ENCODE measurements around the gene RPP14.
"Not testable (repeated sequence)": the region's sequence is repeated elsewhere in the genome, so short reads cannot be mapped to it uniquely, and the experiment has no call there.

Gene RPP14

GRCh38 chr3:58305882-58306711 lies at the start of gene RPP14, which contains the start of gene HTD2:
Gene RPP14, plus strand, starts transcription at chr3:58306245. Its CDS starts 4,085 bp downstream, at chr3:58310330.
Gene HTD2, plus strand, starts transcription at chr3:58306520. Its CDS starts 11,094 bp downstream, at chr3:58317614.
- peak; percentile 78 for DNase-seq

- DNase-seq: no peak
Observed at GRCh38 chr3:58256511-58256910, 49.5 kb upstream of the RPP14 start.

- no peak for DNase-seq
Observed at GRCh38 chr3:58258392-58259055, 47.5 kb upstream of the RPP14 start.

- no peak for DNase-seq
Observed at GRCh38 chr3:58260261-58260731, 45.7 kb upstream of the RPP14 start.

GRCh38 chr3:58260733-58261132 lies 45.3 kb upstream of the RPP14 start:
- DNase-seq: no peak

- no peak for DNase-seq
Observed at GRCh38 chr3:58261954-58262666, 43.9 kb upstream of the RPP14 start.

GRCh38 chr3:58266577-58266976 lies 39.5 kb upstream of the RPP14 start:
- no peak for DNase-seq

- not testable (repeated sequence) for DNase-seq
Observed at GRCh38 chr3:58267543-58267942, 38.5 kb upstream of the RPP14 start.

GRCh38 chr3:58269356-58269755 lies 36.7 kb upstream of the RPP14 start:
- no peak for DNase-seq

GRCh38 chr3:58270485-58270884 lies 35.6 kb upstream of the RPP14 start:
- no peak for DNase-seq

- DNase-seq: no peak
Observed at GRCh38 chr3:58271901-58272501, 34.0 kb upstream of the RPP14 start.

- DNase-seq: no peak
Observed at GRCh38 chr3:58272891-58273290, 33.2 kb upstream of the RPP14 start.

- DNase-seq: not testable (repeated sequence)
Observed at GRCh38 chr3:58273362-58273761, 32.7 kb upstream of the RPP14 start.

GRCh38 chr3:58274027-58274614 lies 31.9 kb upstream of the RPP14 start:
- DNase-seq: no peak

GRCh38 chr3:58281069-58281468 lies 25.0 kb upstream of the RPP14 start:
- no peak for DNase-seq

- no peak for DNase-seq
Observed at GRCh38 chr3:58285334-58285733, 20.7 kb upstream of the RPP14 start.

- no peak for DNase-seq
Observed at GRCh38 chr3:58287354-58287753, 18.7 kb upstream of the RPP14 start.

- DNase-seq: no peak
Observed at GRCh38 chr3:58288011-58288728, 17.9 kb upstream of the RPP14 start.

GRCh38 chr3:58288964-58289613 lies 17.0 kb upstream of the RPP14 start:
- DNase-seq: not testable (repeated sequence)

- not testable (repeated sequence) for DNase-seq
Observed at GRCh38 chr3:58290446-58290845, 15.6 kb upstream of the RPP14 start.

GRCh38 chr3:58291671-58292338 lies 14.2 kb upstream of the RPP14 start:
- no peak for DNase-seq
